HFF-Myc (cell line): Measurements from ENCODE around the gene ARHGEF10L.
"Not testable (repeated sequence)": the region's sequence is repeated elsewhere in the genome, so short reads cannot be mapped to it uniquely, and the experiment has no call there.

Experiments used
- DNase-seq: peaks from one replicate; pipeline ENCODE4 v3.0.0-alpha.2; 2011; ENCODE audit warnings: low read depth; ENCODE audit errors: extremely low read depth
- H3K4me3 ChIP-seq: replicated peaks from 2 replicates; pipeline ENCODE4 v1.5.1; 2011; ENCODE audit warnings: low read depth, mild to moderate bottlenecking, control low read depth, low read length
- CTCF ChIP-seq: IDR thresholded peaks from 2 replicates; pipeline ENCODE4 v1.5.1; 2012; ENCODE audit warnings: mild to moderate bottlenecking, low read depth, low read length, control low read depth; ENCODE audit errors: missing control alignments

Gene ARHGEF10L

GRCh38 chr1:17502326-17502778, 37.1 kb upstream of the ARHGEF10L start:
- peak; percentile 95 for TF ChIP-seq CTCF
- no peak overlapping the region for H3K4me3 ChIP-seq
- DNase-seq = peak; percentile 52

- no peak for DNase-seq
- H3K4me3 ChIP-seq = no peak overlapping the region
- TF ChIP-seq CTCF = no peak
Observed at GRCh38 chr1:17503146-17503545, 36.4 kb upstream of the ARHGEF10L start.

GRCh38 chr1:17507200-17507599, 32.3 kb upstream of the ARHGEF10L start:
- not testable (repeated sequence) for H3K4me3 ChIP-seq, DNase-seq

- no peak for DNase-seq
Observed at GRCh38 chr1:17507915-17508314, 31.6 kb upstream of the ARHGEF10L start.

GRCh38 chr1:17509363-17509762, 30.1 kb upstream of the ARHGEF10L start:
- no peak for DNase-seq
- no peak for TF ChIP-seq CTCF
- H3K4me3 ChIP-seq = no peak overlapping the region

More at GRCh38 chr1:17507915-17508314, 31.6 kb upstream of the ARHGEF10L start:
- no peak overlapping the region for H3K4me3 ChIP-seq
- TF ChIP-seq CTCF = peak; percentile 29

- no peak overlapping the region for H3K4me3 ChIP-seq
- no peak for DNase-seq
- TF ChIP-seq CTCF = no peak
Observed at GRCh38 chr1:17510138-17510537, 29.4 kb upstream of the ARHGEF10L start.

- no peak overlapping the region for H3K4me3 ChIP-seq
- TF ChIP-seq CTCF = no peak
- DNase-seq = no peak
Observed at GRCh38 chr1:17511188-17511587, 28.3 kb upstream of the ARHGEF10L start.

GRCh38 chr1:17513131-17513530, 26.4 kb upstream of the ARHGEF10L start:
- TF ChIP-seq CTCF = no peak
- DNase-seq = no peak
- no peak overlapping the region for H3K4me3 ChIP-seq
